A549 (cell line): Measurements from ENCODE around the gene SLC33A1.

Experiments
- CBX2 ChIP-seq: fragments of 200-600 bp; sonication (generic); IDR thresholded peaks from 2 replicates; pipeline ENCODE4 v1.6.1; 2016; ENCODE audit warnings: low read depth, mild to moderate bottlenecking, borderline replicate concordance
- CEBPB ChIP-seq, 2 experiments: fragments of >200 bp in 1 of 2; sonication (Bioruptor Twin) in 1 of 2; formaldehyde crosslinking in 1 of 2; IDR thresholded peaks; 2 replicates each; pipeline ENCODE4 v1.6.1; 2012 to 2016
- CTCF ChIP-seq: fragments of >200 bp; sonication (Bioruptor Twin); formaldehyde crosslinking; IDR thresholded peaks from 3 replicates; pipeline ENCODE4 v1.5.1; 2016
- ELK1 ChIP-seq: fragments of 150-350 bp; IDR thresholded peaks from 2 replicates; pipeline ENCODE4 v1.6.1; 2014; ENCODE audit warnings: low read depth, mild to moderate bottlenecking, low read length
- ESRRA ChIP-seq: fragments of 150-350 bp; IDR thresholded peaks from 2 replicates; pipeline ENCODE4 v1.6.1; 2014; ENCODE audit warnings: mild to moderate bottlenecking, low read length, borderline replicate concordance
- JUN ChIP-seq, 2 experiments: fragments of >200 bp; sonication (Bioruptor Twin); formaldehyde crosslinking; IDR thresholded peaks; 2 replicates in 1 of 2; 3 replicates in 1 of 2; pipeline ENCODE4 v1.6.1; 2016 to 2017
- POLR2A ChIP-seq: IDR thresholded peaks from 2 replicates; pipeline ENCODE4 v1.6.1; 2012; ENCODE audit warnings: mild to moderate bottlenecking, low read length
- REST ChIP-seq: fragments of 200-600 bp; sonication (generic); IDR thresholded peaks from 2 replicates; pipeline ENCODE4 v1.6.1; 2016; ENCODE audit warnings: antibody characterized with exemption, mild to moderate bottlenecking, moderate library complexity
- RFX5 ChIP-seq: fragments of 450-650 bp; IDR thresholded peaks from 2 replicates; pipeline ENCODE4 v1.7.1; 2014; ENCODE audit warnings: antibody characterized with exemption, mild to moderate bottlenecking, moderate library complexity
- ZFP36 ChIP-seq: fragments of 450-650 bp; IDR thresholded peaks from 2 replicates; pipeline ENCODE4 v1.6.1; 2014; ENCODE audit warnings: borderline replicate concordance; ENCODE audit not compliant: partially characterized antibody

GRCh38 chr3:155863072-155863784 lies 9.0 kb upstream of the SLC33A1 start:
- no peak for TF ChIP-seq CTCF
- TF ChIP-seq REST: no peak
- TF ChIP-seq ESRRA: no peak
- no peak for TF ChIP-seq CEBPB (IDR thresholded peaks at IDR 0.05)
- TF ChIP-seq RFX5: no peak
- no peak for TF ChIP-seq CBX2
- no peak for TF ChIP-seq JUN (IDR thresholded peaks at IDR 0.05)
- no peak for TF ChIP-seq ZFP36
- no peak for TF ChIP-seq POLR2A
- no peak for TF ChIP-seq ELK1
